Measurements from ENCODE around the gene DUSP8. TPM values are rescaled to one million over a fixed set of nuclear protein-coding genes. Genes with fewer than 3 reads are reported as not detected.
"Not testable (repeated sequence)": the region's sequence is repeated elsewhere in the genome, so short reads cannot be mapped to it uniquely, and the experiment has no call there.

The DUSP8 gene
- polyA plus RNA-seq, 2 donors, result 0.69 to 0.84 TPM

- Histone ChIP-seq H3K27me3 (ENCODE audit: control insufficient read depth in 1 of 2, insufficient read depth in 2 of 2, low read length in 2 of 2) (no peaks in the 10 kb centered on the region), H3K4me3 (ENCODE audit: low read depth in 1 of 2, low read length in 2 of 2) (no peak overlapping the region), H3K9me3 (ENCODE audit: control insufficient read depth in 2 of 2, insufficient read depth in 1 of 2, low read depth in 1 of 2, low read length in 1 of 2) (no peaks in the 10 kb centered on the region), H3K27ac (ENCODE audit: low read depth in 2 of 2, low read length in 1 of 2) (no peak overlapping the region), H3K36me3 (ENCODE audit: control insufficient read depth in 2 of 2, insufficient read depth in 2 of 2, low read length in 1 of 2) (peaks cover 2 to 14% of the 10 kb centered on the region in 2 donors), H3K4me1 (ENCODE audit: control insufficient read depth in 2 of 2, insufficient read depth in 2 of 2, low read length in 1 of 2) (peaks cover 2 to 16% of the 10 kb centered on the region in 2 donors)
- 75 to 84% methylated on average over 23 of the region's 23 CpGs for WGBS, 2 donors
Measured at GRCh38 chr11:1513326-1514296, 58.5 kb downstream of the DUSP8 start.

- H3K4me1 ChIP-seq (ENCODE audit: control insufficient read depth in 2 of 2, insufficient read depth in 2 of 2, low read length in 1 of 2), result peaks cover 2 to 16% of the 10 kb centered on the region in 2 donors
Measured at GRCh38 chr11:1512531-1513258, 59.4 kb downstream of the DUSP8 start.

GRCh38 chr11:1511937-1512496 lies 60.1 kb downstream of the DUSP8 start:
- peaks cover 5 to 16% of the 10 kb centered on the region in 2 donors for H3K4me1 ChIP-seq (ENCODE audit: control insufficient read depth in 2 of 2, insufficient read depth in 2 of 2, low read length in 1 of 2)
- 81 to 84% methylated on average over 12 of the region's 12 CpGs for WGBS, 2 donors

More at GRCh38 chr11:1512531-1513258, 59.4 kb downstream of the DUSP8 start:
- H3K27ac ChIP-seq (ENCODE audit: low read depth in 2 of 2, low read length in 1 of 2); H3K9me3 ChIP-seq (ENCODE audit: control insufficient read depth in 2 of 2, insufficient read depth in 1 of 2, low read depth in 1 of 2, low read length in 1 of 2); H3K4me3 ChIP-seq (ENCODE audit: low read depth in 1 of 2, low read length in 2 of 2); H3K27me3 ChIP-seq (ENCODE audit: control insufficient read depth in 1 of 2, insufficient read depth in 2 of 2, low read length in 2 of 2): not testable (repeated sequence)
- peaks cover 2 to 12% of the 10 kb centered on the region in 2 donors for H3K36me3 ChIP-seq (ENCODE audit: control insufficient read depth in 2 of 2, insufficient read depth in 2 of 2, low read length in 1 of 2)
- WGBS, 2 donors, result 69 to 74% methylated on average over 6 to 9 of the region's 9 CpGs

GRCh38 chr11:1510928-1511327 lies 61.1 kb downstream of the DUSP8 start:
- H3K27ac ChIP-seq (ENCODE audit: low read depth in 2 of 2, low read length in 1 of 2), result no peak overlapping the region
- H3K9me3 ChIP-seq (ENCODE audit: control insufficient read depth in 2 of 2, insufficient read depth in 1 of 2, low read depth in 1 of 2, low read length in 1 of 2), result no peaks in the 10 kb centered on the region
- peaks cover 5 to 15% of the 10 kb centered on the region in 2 donors for H3K4me1 ChIP-seq (ENCODE audit: control insufficient read depth in 2 of 2, insufficient read depth in 2 of 2, low read length in 1 of 2)
- no peaks in the 10 kb centered on the region for H3K27me3 ChIP-seq (ENCODE audit: control insufficient read depth in 1 of 2, insufficient read depth in 2 of 2, low read length in 2 of 2)
- H3K4me3 ChIP-seq (ENCODE audit: low read depth in 1 of 2, low read length in 2 of 2), result no peak overlapping the region
- peaks cover 2 to 12% of the 10 kb centered on the region in 2 donors for H3K36me3 ChIP-seq (ENCODE audit: control insufficient read depth in 2 of 2, insufficient read depth in 2 of 2, low read length in 1 of 2)
- 80 to 84% methylated on average over 11 of the region's 11 CpGs for WGBS, 2 donors

More at GRCh38 chr11:1511937-1512496, 60.1 kb downstream of the DUSP8 start:
- H3K27me3 ChIP-seq (ENCODE audit: control insufficient read depth in 1 of 2, insufficient read depth in 2 of 2, low read length in 2 of 2), result no peaks in the 10 kb centered on the region
- peaks cover 2 to 12% of the 10 kb centered on the region in 2 donors for H3K36me3 ChIP-seq (ENCODE audit: control insufficient read depth in 2 of 2, insufficient read depth in 2 of 2, low read length in 1 of 2)
- H3K4me3 ChIP-seq (ENCODE audit: low read depth in 1 of 2, low read length in 2 of 2), result no peak overlapping the region
- H3K27ac ChIP-seq (ENCODE audit: low read depth in 2 of 2, low read length in 1 of 2), result no peak overlapping the region
- H3K9me3 ChIP-seq (ENCODE audit: control insufficient read depth in 2 of 2, insufficient read depth in 1 of 2, low read depth in 1 of 2, low read length in 1 of 2), result no peaks in the 10 kb centered on the region

- not testable (repeated sequence) for H3K27ac ChIP-seq (ENCODE audit: low read depth in 2 of 2, low read length in 1 of 2); H3K27me3 ChIP-seq (ENCODE audit: control insufficient read depth in 1 of 2, insufficient read depth in 2 of 2, low read length in 2 of 2); H3K9me3 ChIP-seq (ENCODE audit: control insufficient read depth in 2 of 2, insufficient read depth in 1 of 2, low read depth in 1 of 2, low read length in 1 of 2); H3K4me3 ChIP-seq (ENCODE audit: low read depth in 1 of 2, low read length in 2 of 2)
- peaks cover 5 to 10% of the 10 kb centered on the region in 2 donors for H3K4me1 ChIP-seq (ENCODE audit: control insufficient read depth in 2 of 2, insufficient read depth in 2 of 2, low read length in 1 of 2)
- WGBS, 2 donors, result 76 to 78% methylated on average over 7 to 14 of the region's 18 CpGs
- H3K36me3 ChIP-seq (ENCODE audit: control insufficient read depth in 2 of 2, insufficient read depth in 2 of 2, low read length in 1 of 2), result peaks cover 2 to 12% of the 10 kb centered on the region in 2 donors
Measured at GRCh38 chr11:1510351-1510750, 61.7 kb downstream of the DUSP8 start.

GRCh38 chr11:1509626-1510255 lies 62.3 kb downstream of the DUSP8 start:
- peaks cover 2 to 12% of the 10 kb centered on the region in 2 donors for H3K36me3 ChIP-seq (ENCODE audit: control insufficient read depth in 2 of 2, insufficient read depth in 2 of 2, low read length in 1 of 2)
- H3K4me3 ChIP-seq (ENCODE audit: low read depth in 1 of 2, low read length in 2 of 2), result no peak overlapping the region
- no peaks in the 10 kb centered on the region for H3K9me3 ChIP-seq (ENCODE audit: control insufficient read depth in 2 of 2, insufficient read depth in 1 of 2, low read depth in 1 of 2, low read length in 1 of 2)
- whole genome bisulfite sequencing, 2 donors, result 84 to 85% methylated on average over 12 to 20 of the region's 20 CpGs
- H3K27me3 ChIP-seq (ENCODE audit: control insufficient read depth in 1 of 2, insufficient read depth in 2 of 2, low read length in 2 of 2), result no peaks in the 10 kb centered on the region
- no peak overlapping the region for H3K27ac ChIP-seq (ENCODE audit: low read depth in 2 of 2, low read length in 1 of 2)
- H3K4me1 ChIP-seq (ENCODE audit: control insufficient read depth in 2 of 2, insufficient read depth in 2 of 2, low read length in 1 of 2), result peaks cover 7% of the 10 kb centered on the region in 2 donors

GRCh38 chr11:1508986-1509385 lies 63.1 kb downstream of the DUSP8 start:
- WGBS, 2 donors, result 86 to 90% methylated on average over 10 of the region's 10 CpGs
- Histone ChIP-seq H3K4me1 (ENCODE audit: control insufficient read depth in 2 of 2, insufficient read depth in 2 of 2, low read length in 1 of 2) (peaks cover 7 to 12% of the 10 kb centered on the region in 2 donors), H3K27ac (ENCODE audit: low read depth in 2 of 2, low read length in 1 of 2) (no peak overlapping the region), H3K4me3 (ENCODE audit: low read depth in 1 of 2, low read length in 2 of 2) (no peak overlapping the region), H3K36me3 (ENCODE audit: control insufficient read depth in 2 of 2, insufficient read depth in 2 of 2, low read length in 1 of 2) (peaks cover 2 to 11% of the 10 kb centered on the region in 2 donors), H3K27me3 (ENCODE audit: control insufficient read depth in 1 of 2, insufficient read depth in 2 of 2, low read length in 2 of 2) (no peaks in the 10 kb centered on the region), H3K9me3 (ENCODE audit: control insufficient read depth in 2 of 2, insufficient read depth in 1 of 2, low read depth in 1 of 2, low read length in 1 of 2) (no peaks in the 10 kb centered on the region)

- 73 to 84% methylated on average over 15 of the region's 15 CpGs for WGBS, 2 donors
- Histone ChIP-seq H3K27ac (ENCODE audit: low read depth in 2 of 2, low read length in 1 of 2) (no peak overlapping the region), H3K36me3 (ENCODE audit: control insufficient read depth in 2 of 2, insufficient read depth in 2 of 2, low read length in 1 of 2) (peaks cover 2 to 7% of the 10 kb centered on the region in 2 donors)
Measured at GRCh38 chr11:1508491-1508891, 63.6 kb downstream of the DUSP8 start.

More at GRCh38 chr11:1508491-1508891, 63.6 kb downstream of the DUSP8 start:
- Histone ChIP-seq H3K4me3 (ENCODE audit: low read depth in 1 of 2, low read length in 2 of 2) (no peak overlapping the region), H3K4me1 (ENCODE audit: control insufficient read depth in 2 of 2, insufficient read depth in 2 of 2, low read length in 1 of 2) (peaks cover 10 to 14% of the 10 kb centered on the region in 2 donors), H3K27me3 (ENCODE audit: control insufficient read depth in 1 of 2, insufficient read depth in 2 of 2, low read length in 2 of 2) (no peaks in the 10 kb centered on the region), H3K9me3 (ENCODE audit: control insufficient read depth in 2 of 2, insufficient read depth in 1 of 2, low read depth in 1 of 2, low read length in 1 of 2) (no peaks in the 10 kb centered on the region)

All from esophagus (tissue), 2 donors.